Activated CD8-positive, alpha-beta memory T cell treated with anti-CD3 and anti-CD28 coated beads for 1 hour (primary cell): ENCODE measurements around the gene DCLRE1C.
"Not testable (repeated sequence)": the region's sequence is repeated elsewhere in the genome, so short reads cannot be mapped to it uniquely, and the experiment has no call there.

ENCODE experiments used
- DNase-seq, 2 donors: peaks; one replicate each; pipeline ENCODE4 v3.0.0-alpha.2; 2020; ENCODE audit warnings: low read depth in 1 of 2; ENCODE audit errors: extremely low read depth in 1 of 2

The DCLRE1C gene

DNA sequence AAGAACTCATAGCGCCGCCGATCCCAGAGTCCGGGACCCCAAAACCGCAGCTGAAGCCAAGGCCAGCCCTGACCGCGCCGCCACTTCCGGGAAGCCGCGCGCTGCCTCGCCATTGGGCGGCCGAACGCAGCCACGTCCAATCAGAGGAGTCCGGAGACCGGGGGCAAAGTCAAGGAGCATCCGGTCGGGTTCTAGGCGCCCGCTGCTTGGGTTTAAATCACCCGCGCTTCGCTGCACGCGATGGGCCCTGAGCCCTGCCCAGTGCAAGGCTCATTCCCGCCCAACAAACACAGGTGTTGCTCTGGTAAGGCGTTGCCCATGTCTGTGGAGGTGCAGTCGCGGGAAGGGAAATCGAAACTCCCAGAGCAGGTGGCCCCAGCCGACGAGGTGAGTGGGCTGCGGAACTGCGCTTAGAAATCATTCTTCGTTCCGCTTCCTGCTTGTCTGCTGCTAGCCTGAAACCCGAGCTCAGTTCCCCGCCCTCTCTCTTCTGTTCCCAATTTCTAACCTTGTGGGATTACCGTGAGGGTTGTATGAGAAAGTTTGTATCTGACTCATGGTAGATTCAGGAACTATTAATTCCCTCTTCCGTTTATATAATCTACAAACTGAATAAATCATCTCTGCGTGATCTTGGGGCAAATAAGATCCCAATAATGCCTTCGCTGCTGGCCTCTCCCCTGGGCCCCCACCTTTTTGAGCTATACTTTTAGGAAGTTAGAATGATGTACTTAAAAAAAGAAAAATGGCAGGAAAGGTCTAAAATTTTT is at the start of gene DCLRE1C:
Gene DCLRE1C (minus strand): TSS at position 96 of the 770 bp plus-strand sequence. CDS start 86 bp downstream, at position 10.
- peak; percentile 54 to 73 for DNase-seq

- DNase-seq: no peak
Observed at GRCh38 chr10:14995964-14996565, 42.2 kb upstream of the DCLRE1C start.

DNA sequence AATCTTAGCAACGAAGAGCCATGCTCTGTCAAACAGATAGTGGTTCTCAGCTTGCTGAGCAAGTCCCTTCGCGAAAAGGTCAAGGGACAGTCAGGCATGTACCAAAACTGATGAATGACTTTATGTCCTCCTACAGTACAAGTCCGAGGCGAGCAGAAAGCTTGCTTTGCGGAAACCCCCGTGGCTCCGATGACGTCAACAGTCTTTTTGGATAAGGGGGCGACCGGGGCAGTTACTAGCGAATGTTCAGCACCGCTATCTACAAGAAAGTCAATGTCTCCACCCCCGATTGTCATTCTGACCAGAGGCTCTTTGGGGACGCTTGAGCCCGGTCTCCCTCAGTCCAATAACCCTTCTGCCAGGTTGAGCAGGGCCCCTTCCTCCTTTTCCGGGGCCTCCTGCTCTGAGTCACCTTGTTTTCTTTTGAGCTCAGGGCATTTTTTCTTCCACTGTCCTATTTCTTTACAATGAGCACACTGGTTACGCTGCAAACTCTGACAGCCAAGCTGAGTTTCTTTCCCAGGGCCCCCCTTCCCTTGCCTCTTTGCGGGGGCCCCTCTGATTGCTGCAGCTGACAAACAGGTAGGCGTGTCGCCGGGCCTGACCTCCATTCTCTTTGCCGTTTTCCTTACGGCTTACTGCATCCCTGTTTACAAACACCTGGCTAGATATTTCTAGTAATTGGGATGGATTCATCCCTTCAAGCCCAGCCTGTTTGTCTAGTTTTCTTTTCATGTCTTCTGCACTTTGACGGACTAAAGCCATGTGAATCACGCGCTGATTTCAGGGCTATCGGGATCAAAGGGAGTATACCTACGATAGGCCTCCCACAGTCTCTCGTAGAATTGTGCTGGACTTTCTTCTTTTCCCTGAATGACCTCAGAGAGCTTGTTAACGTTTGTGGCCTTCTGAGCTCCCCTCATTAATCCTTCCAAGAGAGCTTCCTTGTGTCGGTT is 39.9 kb upstream of the DCLRE1C start:
- DNase-seq: not testable (repeated sequence)

DNA sequence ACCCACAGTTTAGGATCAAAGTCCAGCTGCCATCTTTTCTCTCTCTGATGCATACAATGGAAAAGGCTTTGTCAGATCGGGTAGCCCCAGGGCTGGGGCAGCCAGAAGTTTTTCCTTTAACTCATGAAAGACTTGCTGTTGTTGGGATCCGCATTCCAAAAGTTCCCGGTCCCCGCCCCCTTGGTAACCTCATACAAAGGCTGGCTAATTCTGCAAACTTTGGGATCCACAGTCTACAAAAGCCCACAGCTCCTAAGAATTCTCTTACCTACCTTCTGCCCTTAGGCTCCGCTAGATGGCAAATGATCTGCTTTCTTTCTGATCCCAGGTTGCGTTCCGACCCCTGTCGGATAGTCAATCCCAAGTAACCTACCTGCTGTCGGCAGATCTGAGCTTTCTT is 38.4 kb upstream of the DCLRE1C start:
- not testable (repeated sequence) for DNase-seq

GRCh38 chr10:14991035-14991749 is 37.3 kb upstream of the DCLRE1C start:
- DNase-seq: peak in 1 of 2 donors; percentile 24

DNA sequence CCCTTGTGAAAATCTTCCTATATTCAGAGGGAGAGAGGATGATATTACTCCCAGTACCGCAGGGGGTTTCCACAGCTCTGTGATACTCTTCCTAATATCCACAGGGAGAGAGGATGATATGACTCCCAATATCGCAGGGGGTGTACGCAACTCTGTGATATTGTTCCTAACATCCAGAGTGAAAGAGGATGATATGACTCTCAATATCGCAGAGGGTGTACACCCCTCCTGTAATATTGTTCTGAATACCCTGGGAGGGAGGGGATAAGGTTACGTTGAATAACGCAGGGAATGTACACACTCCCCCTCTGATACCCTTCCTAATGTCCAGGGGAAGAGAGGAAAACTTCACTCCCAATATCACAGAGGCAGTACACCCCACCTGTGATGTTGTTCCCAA is 35.7 kb upstream of the DCLRE1C start:
- DNase-seq: not testable (repeated sequence)

- no peak for DNase-seq
Observed at GRCh38 chr10:14982744-14983143, 28.8 kb upstream of the DCLRE1C start.

DNA sequence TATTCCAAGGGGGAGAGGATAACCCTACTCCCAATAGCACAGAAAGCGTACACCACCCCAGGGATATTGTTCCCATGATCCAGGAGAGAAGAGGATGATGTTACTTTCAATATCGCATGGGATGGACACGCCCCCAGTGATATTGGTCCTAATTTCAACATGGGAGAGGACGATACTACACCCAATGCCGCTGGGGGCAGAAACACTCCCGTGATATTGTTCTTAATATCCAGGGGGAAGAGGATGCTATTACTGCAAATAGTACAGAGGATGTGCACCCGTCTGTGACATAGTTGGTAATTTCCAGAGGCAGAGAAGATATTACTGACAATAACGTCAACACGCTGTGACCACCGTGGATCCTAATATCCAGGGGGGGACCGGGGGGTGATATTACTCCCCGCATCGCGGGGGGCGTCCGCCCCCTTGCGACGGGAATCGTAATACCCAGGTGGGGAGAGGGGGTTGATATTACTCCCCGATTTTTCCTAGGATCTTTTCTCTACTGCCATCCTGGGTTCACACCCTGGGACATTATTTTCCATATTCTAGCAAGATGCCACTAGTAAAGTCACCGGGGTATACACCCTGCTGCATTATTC is 21.9 kb upstream of the DCLRE1C start:
- DNase-seq: no peak

- not testable (repeated sequence) for DNase-seq
Observed at GRCh38 chr10:14974153-14974998, 20.5 kb upstream of the DCLRE1C start.

DNA sequence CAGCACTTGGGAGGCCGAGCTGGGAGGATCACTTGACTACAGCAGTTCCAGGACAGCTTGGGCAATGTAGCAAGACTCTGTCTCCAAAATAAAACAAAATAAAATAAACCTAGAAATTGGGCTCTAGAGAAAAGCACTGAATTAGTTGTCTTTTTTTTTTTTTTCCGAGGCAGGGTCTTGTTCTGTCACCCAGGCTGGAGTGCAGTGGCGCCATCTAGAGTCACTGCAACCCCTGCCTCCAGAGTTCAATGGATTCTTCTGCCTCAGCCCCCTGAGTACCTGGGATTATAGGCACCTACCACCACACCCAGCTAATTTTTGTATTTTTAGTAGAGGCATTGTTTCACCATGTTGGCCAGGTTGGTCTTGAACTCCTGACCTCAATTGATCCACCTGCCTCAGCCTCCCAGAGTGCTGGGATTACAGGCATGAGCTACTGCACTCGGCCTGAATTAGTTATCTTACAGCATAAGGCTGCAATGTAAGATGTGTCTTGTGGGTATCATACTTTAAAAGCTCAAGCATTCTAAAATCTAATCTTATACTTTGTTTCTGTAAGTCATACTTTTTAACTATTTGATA is 18.1 kb upstream of the DCLRE1C start:
- peak in 1 of 2 donors; percentile 17 for DNase-seq

GRCh38 chr10:14967897-14968296 is 14.0 kb upstream of the DCLRE1C start:
- DNase-seq: no peak

DNA sequence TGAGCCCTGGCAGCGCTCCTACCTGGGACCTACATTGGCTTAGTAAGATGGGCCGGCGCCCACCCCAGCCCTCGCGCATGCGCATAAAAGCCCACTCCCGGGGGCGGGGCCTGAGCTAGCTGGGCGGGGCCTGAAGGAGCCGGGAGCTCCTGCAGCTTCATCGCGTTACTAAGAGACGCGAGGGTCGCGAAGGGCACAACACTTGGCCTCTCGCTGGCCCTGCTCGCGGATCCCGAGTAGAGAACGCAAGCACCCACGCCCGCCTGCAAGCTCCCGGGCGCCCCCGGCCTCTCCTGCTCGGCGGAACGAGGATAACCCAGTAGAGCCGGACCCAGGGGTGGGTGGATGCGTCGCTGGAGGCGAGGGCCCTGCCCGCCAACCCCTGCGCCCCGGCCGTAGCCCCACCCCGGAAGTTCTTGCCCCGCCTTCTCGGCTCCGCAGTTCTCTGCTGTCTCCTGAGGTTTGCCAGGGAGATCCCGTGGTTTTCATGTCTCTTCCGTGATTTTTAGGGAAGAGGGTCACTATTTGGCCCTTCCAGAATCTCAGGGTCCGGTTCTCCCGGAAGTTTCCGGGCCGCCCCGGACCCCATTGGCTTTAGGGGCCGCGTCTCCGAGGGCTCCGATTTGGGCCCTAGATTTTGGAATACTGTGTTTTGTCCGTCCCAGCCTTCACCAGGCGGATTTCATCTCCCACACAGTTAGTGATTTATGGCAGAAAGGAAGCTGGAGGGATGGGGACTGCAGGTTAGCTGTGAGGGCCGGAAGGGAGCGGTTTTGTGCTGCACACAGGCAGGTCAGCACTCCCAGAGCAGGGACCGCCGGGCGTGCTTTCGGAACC is 5.5 kb upstream of the DCLRE1C start, which contains the start of gene MEIG1:
Gene MEIG1 (plus strand): TSS at position 168 of the 837 bp plus-strand sequence. CDS start 7,081 bp downstream, outside the sequence.
- DNase-seq: peak; percentile 73 to 89

- DNase-seq: no peak
Observed at GRCh38 chr10:14958872-14959220, 5.0 kb upstream of the DCLRE1C start.

- DNase-seq: no peak
Observed at GRCh38 chr10:14954934-14955333, 1.0 kb upstream of the DCLRE1C start.

DNA sequence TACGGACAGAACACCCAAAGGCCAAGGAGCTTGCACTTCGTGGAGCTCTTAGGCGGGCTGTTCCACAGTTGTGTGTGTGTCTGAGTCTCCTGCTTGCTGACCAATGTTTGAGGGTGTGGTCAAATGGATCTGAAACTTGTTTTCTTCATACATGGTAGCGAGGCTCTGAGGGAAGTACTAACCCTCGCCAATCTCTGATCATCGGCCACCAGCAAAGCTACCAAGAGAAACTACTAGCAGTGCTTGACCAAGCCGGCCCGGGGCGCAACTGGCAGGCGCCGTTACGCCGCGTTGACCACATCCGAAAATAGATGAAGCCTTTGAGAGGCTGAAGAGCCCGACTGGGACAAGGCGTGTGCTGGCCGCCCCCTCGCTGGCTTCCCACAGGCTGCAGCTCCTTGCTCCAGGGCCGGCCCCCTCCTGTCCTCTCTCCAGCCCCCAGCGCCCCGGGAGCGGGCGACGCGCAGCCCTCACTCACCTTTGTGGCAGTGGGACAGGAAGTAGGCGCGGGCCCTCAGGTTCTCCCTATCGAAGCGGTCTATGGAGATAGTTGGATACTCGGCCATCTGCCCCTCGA is 384 bp downstream of the DCLRE1C start:
- DNase-seq: no peak

GRCh38 chr10:14952851-14953423 is 959 bp downstream of the DCLRE1C start:
- DNase-seq: no peak

- no peak for DNase-seq
Observed at GRCh38 chr10:14949291-14949690, 4.6 kb downstream of the DCLRE1C start.
